Nephron (organoid): ENCODE results near the gene CAPN13.

Source experiments
- H3K27ac Mint-ChIP-seq, 3 experiments: 2 replicates each; pipeline ENCODE4 v1.8.0; 2020; ENCODE audit warnings: mixed read lengths in 3 of 3, mild to moderate bottlenecking in 2 of 3, moderate library complexity in 1 of 3
- H3K27me3 Mint-ChIP-seq: 2 replicates; pipeline ENCODE4 v1.8.0; 2021; ENCODE audit warnings: low read depth, mild to moderate bottlenecking, moderate library complexity, mixed read lengths
- H3K36me3 Mint-ChIP-seq: 2 replicates; pipeline ENCODE4 v1.8.0; 2020; ENCODE audit warnings: low read depth, mixed read lengths
- H3K4me1 Mint-ChIP-seq: 2 replicates; pipeline ENCODE4 v1.8.0; 2020; ENCODE audit warnings: mixed read lengths
- H3K4me3 Mint-ChIP-seq, 3 experiments: 2 replicates each; pipeline ENCODE4 v1.8.0; 2020; ENCODE audit warnings: mild to moderate bottlenecking in 3 of 3, mixed read lengths in 3 of 3, moderate library complexity in 2 of 3
- H3K9me3 Mint-ChIP-seq: 2 replicates; pipeline ENCODE4 v1.8.0; 2020; ENCODE audit warnings: mixed read lengths
- TF ChIP-seq, protein P1 (sequence below), 3 experiments: fragments of 200-600 bp; sonication (generic); IDR thresholded peaks; one replicate each; pipeline ENCODE4 v1.5.0; 2021; ENCODE audit warnings: antibody characterized with exemption in 3 of 3; ENCODE audit not compliant: unreplicated experiment in 3 of 3

The CAPN13 gene

GRCh38 chr2:30761226-30761625 is 46.0 kb downstream of the CAPN13 start:
- H3K27ac Mint-ChIP-seq: no peak overlapping the region
- peaks cover 26% of the 10 kb centered on the region for H3K27me3 Mint-ChIP-seq
- no peaks in the 10 kb centered on the region for H3K36me3 Mint-ChIP-seq
- H3K4me1 Mint-ChIP-seq: no peaks in the 10 kb centered on the region
- TF ChIP-seq, protein P1, sequence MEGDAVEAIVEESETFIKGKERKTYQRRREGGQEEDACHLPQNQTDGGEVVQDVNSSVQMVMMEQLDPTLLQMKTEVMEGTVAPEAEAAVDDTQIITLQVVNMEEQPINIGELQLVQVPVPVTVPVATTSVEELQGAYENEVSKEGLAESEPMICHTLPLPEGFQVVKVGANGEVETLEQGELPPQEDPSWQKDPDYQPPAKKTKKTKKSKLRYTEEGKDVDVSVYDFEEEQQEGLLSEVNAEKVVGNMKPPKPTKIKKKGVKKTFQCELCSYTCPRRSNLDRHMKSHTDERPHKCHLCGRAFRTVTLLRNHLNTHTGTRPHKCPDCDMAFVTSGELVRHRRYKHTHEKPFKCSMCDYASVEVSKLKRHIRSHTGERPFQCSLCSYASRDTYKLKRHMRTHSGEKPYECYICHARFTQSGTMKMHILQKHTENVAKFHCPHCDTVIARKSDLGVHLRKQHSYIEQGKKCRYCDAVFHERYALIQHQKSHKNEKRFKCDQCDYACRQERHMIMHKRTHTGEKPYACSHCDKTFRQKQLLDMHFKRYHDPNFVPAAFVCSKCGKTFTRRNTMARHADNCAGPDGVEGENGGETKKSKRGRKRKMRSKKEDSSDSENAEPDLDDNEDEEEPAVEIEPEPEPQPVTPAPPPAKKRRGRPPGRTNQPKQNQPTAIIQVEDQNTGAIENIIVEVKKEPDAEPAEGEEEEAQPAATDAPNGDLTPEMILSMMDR (IDR thresholded peaks at IDR 0.05; ENCODE audit: unreplicated experiment in 3 of 3): no peak
- no peak overlapping the region for H3K4me3 Mint-ChIP-seq
- no peaks in the 10 kb centered on the region for H3K9me3 Mint-ChIP-seq

DNA sequence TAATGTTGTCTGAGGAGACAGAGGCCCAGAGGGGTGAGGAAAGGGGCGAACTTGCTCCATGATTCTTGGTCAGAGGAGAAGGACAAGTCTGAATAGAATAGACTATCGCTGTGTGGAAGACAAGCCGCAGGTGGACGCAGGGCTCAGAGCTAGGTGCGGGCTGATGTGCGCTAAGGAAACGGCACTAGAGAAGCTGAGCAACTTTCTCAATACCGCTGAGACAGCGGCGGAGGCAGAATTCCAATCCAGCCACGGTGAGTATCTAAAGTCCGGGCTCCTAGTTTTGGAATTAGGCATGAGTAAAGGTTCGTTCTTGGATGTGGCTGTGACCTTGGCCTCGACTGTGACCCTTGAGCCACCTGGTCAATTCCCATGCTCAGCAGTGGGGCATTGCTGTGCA is 47.8 kb downstream of the CAPN13 start:
- H3K36me3 Mint-ChIP-seq: no peaks in the 10 kb centered on the region
- peaks cover 24% of the 10 kb centered on the region for H3K27me3 Mint-ChIP-seq
- H3K27ac Mint-ChIP-seq: no peak overlapping the region
- no peaks in the 10 kb centered on the region for H3K4me1 Mint-ChIP-seq
- TF ChIP-seq, protein P1 (IDR thresholded peaks at IDR 0.05; ENCODE audit: unreplicated experiment in 3 of 3): no peak
- no peak overlapping the region for H3K4me3 Mint-ChIP-seq
- H3K9me3 Mint-ChIP-seq: no peaks in the 10 kb centered on the region

- no peak overlapping the region for H3K4me3 Mint-ChIP-seq
- no peaks in the 10 kb centered on the region for H3K4me1 Mint-ChIP-seq
- H3K9me3 Mint-ChIP-seq: no peaks in the 10 kb centered on the region
- no peaks in the 10 kb centered on the region for H3K36me3 Mint-ChIP-seq
- no peak overlapping the region for H3K27ac Mint-ChIP-seq
- peaks cover 22% of the 10 kb centered on the region for H3K27me3 Mint-ChIP-seq
- TF ChIP-seq, protein P1 (IDR thresholded peaks at IDR 0.05; ENCODE audit: unreplicated experiment in 3 of 3): no peak
Observed at GRCh38 chr2:30758191-30758651, 49.0 kb downstream of the CAPN13 start.

GRCh38 chr2:30757749-30758148 is 49.5 kb downstream of the CAPN13 start:
- H3K4me3 Mint-ChIP-seq: no peak overlapping the region
- H3K9me3 Mint-ChIP-seq: no peaks in the 10 kb centered on the region

DNA sequence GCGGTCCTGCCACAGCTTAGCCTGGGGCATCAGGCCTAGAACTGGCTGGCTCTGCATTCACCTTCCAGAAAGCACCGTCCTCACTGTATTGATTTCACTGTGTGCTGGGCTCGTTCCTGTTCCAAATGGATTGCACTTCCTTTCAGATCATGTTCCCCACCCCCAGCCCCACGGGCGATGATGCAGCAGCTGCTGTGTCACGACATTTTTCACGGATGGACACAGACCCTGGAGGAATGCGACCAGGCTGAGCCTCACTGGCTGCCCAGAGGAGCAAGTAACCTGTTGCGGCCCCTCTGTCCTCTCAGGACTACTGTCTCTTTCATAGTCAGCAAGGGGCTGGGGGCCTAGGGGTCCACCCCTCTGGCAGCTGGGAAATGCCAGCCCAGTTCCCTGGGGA is 50.3 kb downstream of the CAPN13 start:
- Mint-ChIP-seq H3K4me1 (no peaks in the 10 kb centered on the region), H3K27me3 (peaks cover 31% of the 10 kb centered on the region), H3K4me3 (no peak overlapping the region), H3K36me3 (no peaks in the 10 kb centered on the region), H3K9me3 (no peaks in the 10 kb centered on the region), H3K27ac (no peak overlapping the region)
- TF ChIP-seq, protein P1 (IDR thresholded peaks at IDR 0.05; ENCODE audit: unreplicated experiment in 3 of 3): no peak

More at GRCh38 chr2:30757749-30758148, 49.5 kb downstream of the CAPN13 start:
- Mint-ChIP-seq H3K36me3 (no peaks in the 10 kb centered on the region), H3K27me3 (peaks cover 23% of the 10 kb centered on the region), H3K27ac (no peak overlapping the region), H3K4me1 (no peaks in the 10 kb centered on the region)
- TF ChIP-seq, protein P1 (IDR thresholded peaks at IDR 0.05; ENCODE audit: unreplicated experiment in 3 of 3): no peak

DNA sequence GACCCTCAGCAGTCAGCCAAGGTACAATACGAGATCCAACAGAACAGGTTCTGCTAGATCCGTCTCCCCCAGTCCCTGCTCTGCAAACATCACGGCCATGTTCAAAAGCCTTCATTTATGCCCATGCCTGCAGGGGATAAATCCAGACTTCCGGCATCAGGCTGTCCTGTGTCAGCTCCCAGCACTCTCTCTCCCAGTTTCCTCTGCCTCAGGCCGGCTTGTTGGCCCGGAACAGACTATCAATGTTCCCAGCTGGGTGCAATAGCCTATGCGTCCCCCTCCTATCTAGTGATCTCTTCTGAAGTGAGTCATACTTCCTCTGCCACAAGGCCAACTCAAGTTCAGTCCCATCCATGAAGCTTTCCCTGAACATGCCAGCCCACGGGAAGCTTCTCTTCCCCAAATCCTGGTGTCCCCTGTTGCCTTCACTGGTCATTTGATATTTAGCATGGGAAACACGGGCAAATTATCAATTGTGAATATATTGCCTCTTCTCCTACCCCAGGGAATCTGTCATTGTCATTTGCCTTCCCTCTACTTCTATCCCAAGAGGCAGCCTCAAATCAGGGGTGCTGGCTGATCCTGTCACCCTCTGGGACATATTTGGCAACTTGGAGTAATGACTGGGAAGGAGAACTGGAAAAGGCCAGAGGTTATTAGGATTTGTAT is 51.1 kb downstream of the CAPN13 start:
- TF ChIP-seq, protein P1 (IDR thresholded peaks at IDR 0.05; ENCODE audit: unreplicated experiment in 3 of 3): no peak
- no peaks in the 10 kb centered on the region for H3K4me1 Mint-ChIP-seq
- H3K36me3 Mint-ChIP-seq: no peaks in the 10 kb centered on the region
- no peaks in the 10 kb centered on the region for H3K9me3 Mint-ChIP-seq
- no peak overlapping the region for H3K4me3 Mint-ChIP-seq
- no peak overlapping the region for H3K27ac Mint-ChIP-seq
- H3K27me3 Mint-ChIP-seq: peaks cover 32% of the 10 kb centered on the region
